GDM1 (cell line): ENCODE results near the gene SLC30A1.
"Not testable (repeated sequence)": the region's sequence is repeated elsewhere in the genome, so short reads cannot be mapped to it uniquely, and the experiment has no call there.

ENCODE experiments used
- DNase-seq: peaks from one replicate; lab custom pipeline; 2025; lab: John Stamatoyannopoulos, UW

SLC30A1 gene

GRCh38 chr1:211547710-211548109 lies 31.3 kb downstream of the SLC30A1 start:
- DNase-seq, result no peak

DNA sequence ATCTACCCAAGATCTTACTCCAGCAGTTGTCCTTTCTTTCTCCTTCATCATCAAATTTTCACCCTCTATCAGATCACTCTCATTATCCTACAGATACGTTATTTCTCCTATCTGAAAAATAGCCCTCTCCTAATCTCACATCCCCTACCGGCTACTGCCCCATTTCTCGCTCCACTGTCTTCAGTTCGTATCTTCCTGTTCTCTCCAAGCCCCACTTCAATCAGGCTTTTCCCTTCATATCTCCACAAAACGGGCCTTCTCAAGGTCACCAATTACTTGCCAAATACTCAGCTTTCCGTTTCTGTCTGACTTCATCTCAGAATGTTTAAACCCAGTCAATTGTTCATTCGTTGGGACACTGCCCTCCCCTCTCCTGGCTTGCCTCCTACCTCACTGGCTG lies 32.4 kb downstream of the SLC30A1 start:
- DNase-seq, result no peak

- DNase-seq, result no peak
Measured at GRCh38 chr1:211543025-211543424, 35.9 kb downstream of the SLC30A1 start.

GRCh38 chr1:211541720-211542477 lies 37.1 kb downstream of the SLC30A1 start:
- no peak for DNase-seq

DNA sequence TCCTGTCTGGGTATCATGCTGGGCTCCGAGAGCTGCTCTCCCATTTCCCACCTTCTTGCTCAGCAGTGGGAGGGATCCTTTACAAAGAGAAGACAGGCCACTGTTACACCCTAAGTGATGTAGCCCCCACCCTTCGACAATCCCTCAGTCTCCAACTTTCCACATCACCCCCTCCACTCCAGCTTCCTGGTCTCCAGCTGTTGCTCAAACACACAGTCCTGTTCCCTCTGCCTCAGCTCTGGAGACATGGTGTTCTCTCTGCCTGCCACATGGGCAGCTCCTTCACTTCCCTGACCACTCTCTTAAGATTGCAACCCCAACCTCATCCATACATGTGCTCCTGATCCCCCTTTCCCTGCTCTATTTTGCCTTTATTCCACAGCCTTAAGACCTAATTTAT lies 37.7 kb downstream of the SLC30A1 start:
- no peak for DNase-seq

DNA sequence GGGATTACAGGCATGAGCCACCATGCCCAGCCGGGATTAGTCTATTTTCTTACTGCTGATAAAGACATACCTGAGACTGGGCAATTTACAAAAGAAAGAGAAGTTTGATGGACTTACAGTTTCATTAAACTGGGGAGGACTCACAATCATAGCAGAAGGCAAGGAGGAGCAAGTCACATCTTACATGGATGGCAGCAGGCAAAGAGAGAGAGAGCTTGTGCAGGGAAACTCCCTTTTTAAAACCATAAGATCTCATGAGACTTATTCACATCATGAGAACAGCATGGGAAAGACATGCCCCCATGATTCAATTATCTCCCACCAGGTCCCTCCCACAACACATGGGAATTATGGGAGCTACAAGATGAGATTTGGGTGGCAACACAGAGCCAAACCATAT lies 38.1 kb downstream of the SLC30A1 start:
- DNase-seq, result not testable (repeated sequence)

DNA sequence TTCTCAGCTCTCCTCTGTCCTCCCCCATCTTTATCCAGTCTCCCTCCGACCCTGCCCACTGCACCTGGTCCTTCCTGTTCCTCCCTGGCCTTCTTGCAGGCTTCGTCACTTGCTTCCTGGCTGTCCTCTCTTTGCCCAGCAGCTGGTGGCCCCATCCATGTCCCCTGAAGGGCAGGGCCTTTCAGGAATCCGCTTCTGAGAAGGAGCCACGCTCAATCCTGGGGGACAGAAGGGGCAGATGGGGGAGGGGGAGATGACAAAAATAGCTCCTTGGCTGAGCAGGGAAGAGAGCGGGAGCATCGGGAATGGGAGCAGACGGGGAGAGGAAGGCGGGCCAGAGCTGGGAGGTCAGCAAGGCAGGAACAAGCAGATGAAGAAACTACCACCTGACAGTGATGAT lies 40.7 kb downstream of the SLC30A1 start:
- no peak for DNase-seq

DNA sequence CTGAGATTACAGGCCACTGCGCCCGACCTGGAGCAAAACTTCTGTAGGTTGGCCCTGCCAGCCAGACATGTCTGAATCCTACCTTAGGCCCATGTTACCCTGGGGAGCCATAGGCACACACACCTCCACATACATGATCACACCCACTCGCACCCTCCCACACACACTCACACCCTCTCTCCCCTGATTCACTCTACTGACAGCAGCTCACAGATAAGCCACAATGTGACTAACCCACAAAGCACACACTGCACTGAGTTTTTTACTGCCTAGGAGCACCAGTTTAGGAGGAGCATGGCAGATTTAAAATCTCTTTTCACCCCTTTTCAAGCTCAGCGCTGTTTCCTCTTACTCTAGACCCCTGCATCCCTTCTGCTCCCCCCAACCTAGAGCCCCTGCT lies 41.7 kb downstream of the SLC30A1 start:
- DNase-seq, result no peak

GRCh38 chr1:211536606-211537005 lies 42.4 kb downstream of the SLC30A1 start:
- DNase-seq, result no peak

- no peak for DNase-seq
Measured at GRCh38 chr1:211535346-211535745, 43.6 kb downstream of the SLC30A1 start.

DNA sequence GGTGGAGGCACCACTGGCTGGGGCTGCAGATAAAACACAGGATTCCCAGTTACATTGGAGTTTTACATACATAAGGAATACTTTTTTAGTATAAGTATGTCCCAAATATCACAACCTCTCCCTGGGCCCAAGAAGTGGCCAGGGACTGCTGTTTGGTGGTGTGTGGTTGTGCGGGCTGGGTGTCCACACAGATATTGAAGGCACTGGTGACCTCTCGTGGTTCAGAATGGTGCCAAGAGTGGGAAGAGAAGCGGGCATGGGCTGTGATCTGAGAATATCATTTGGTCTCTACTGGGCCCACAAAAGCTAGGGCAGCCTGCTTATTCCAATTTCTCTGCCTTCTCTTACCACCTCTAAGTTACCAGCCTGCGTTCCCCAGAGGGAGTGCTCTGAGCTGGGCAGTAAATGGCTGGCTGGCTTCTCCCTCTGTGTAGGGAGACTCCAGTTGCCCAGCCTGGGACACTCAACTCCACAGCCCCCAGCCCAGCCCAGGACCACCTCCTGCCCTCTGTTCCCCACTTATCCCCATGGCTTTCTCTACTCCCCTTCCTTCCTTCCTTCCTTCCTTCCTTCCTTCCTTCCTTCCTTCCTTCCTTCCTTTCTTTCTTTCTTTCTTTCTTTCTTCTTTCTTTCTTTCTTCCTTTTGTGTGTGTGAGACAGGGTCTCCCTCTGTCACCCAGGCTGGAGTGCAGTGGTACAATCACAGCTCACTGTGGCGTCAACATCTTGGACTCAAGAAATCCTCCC lies 44.2 kb downstream of the SLC30A1 start:
- DNase-seq, result no peak

DNA sequence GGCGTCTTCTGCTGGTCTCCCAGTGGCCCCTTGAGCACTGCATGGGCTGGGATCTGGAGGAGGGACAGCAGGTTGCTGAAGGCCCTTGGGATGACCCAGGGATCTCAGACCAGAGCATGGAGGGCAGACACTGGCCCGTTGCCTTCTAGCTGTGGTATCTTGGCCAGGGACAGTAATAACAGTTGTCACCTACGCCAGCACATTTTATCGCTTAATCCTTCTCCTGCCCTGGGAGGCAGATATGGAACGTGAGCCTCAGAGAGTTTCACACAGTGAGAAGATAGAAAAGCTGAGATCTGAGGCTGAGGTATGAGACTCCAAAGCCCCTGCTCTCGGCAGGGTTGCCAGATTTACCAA lies 46.9 kb downstream of the SLC30A1 start:
- no peak for DNase-seq

DNA sequence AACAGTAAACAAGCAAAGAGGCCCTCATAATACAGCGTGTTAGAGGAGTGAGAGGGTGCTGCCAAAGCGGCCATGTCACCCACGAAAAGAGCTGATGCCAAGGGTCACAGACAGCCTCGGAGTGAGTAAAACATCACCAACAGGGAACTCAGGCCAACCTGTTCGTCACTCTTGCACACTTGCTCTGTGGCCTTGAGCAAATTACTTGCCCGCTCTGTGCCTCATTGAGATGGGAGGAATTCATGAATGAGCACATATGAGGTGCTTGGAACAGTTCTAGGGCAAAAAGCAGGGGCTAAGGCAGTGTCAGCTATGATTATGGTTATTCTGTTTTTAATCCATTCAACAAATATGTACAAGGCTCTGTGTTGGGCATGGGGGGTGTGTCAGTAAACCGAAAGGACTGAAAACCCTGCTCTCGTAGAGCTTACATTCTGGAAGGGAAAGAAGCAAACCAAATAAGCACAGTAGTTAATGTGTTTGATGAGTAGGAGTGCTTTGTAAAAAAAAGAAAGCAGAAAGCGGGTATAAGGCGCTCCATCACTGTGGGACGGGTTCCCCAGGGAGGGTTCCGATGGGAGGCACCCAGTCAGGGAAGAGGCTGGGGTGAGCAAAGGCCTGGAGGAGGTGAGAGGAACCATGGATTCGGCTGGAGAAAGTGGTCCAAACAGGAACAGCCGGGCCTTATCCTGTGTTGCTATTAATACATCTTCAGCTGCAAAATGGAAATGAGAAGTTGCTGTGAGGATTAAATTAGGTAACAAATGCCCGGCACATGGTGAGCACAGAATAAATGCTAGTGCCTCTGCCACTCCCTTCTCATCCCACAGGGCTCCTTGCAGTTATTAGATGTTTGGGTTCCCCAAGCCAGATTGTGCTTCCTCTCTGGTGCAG lies 47.5 kb downstream of the SLC30A1 start:
- DNase-seq, result no peak

DNA sequence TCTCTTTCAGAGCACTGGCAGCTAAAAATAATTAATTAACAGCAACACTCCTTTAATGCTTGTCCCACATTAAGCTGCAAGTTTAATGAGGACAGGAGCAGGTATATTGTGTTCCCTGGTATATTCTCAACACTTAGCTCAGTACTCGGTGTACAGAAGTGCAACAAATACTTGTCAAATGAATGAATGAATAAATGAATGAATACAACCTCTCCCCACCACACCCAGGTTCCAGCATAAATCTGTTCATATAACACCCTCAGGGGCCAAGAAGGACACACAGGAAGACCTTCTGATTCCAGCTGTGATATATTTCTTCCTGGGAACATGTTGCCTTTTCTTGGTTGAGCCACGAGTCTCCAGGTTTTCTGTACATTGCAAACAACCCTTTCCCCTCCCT lies 48.9 kb downstream of the SLC30A1 start:
- no peak for DNase-seq

DNA sequence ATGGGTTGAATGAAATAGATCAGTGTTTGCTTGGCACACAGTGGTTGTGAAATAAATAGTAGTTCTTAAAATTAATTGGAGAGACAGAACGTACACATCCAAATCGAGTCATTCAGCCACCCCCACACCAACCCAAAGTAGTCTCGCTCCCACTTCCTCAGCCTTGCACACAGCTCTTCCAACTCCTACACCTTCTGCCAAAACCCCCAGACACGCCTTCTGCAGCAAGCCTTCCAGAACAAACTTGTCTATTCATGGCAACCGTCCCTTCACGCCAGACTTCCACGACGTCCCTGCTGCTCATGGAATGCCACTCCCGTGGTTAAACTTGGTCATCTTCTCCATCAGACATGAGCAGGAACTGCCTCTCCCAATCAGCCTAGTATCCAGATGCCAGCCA lies 49.5 kb downstream of the SLC30A1 start:
- no peak for DNase-seq

DNA sequence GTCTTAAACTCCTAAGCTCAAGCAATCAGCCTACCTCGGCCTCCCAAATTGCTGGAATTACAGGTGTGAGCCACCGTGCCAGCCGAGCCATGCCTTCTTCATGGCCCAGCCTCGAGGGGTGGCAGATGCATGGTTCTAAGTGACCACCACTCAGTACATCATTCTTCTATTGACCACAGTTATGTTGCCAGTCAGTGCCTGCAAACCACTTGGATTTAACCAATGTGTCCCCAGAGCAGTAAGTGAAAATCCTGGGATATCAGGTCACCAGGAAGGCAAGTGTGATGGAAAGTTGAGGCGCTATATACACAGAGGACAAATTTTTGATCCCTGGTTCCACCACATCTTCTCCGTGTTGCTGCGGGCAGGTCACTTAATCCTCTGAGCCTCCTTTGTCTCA lies 50.0 kb downstream of the SLC30A1 start:
- no peak for DNase-seq

DNA sequence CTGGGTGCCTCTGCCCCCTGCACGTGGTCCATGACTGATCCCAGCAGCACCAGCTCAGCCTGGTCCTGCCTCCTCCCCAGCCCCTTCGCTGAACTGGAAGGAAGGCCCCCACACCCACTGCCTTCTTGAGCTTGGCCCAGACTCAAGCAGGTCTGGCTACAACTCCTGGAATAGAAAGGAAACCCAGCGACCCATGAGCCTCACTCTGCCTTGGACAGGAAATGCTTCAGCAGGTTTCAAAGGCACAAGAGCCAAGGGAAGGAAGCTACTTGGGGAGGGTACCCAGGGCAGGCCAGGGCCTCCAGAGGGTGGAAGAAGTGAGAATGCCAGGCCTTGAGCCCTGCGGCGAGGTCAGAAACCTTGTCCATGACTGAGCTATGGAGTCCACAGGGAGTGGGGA lies 51.1 kb downstream of the SLC30A1 start:
- peak; percentile 69 for DNase-seq

- DNase-seq, result no peak
Measured at GRCh38 chr1:211527006-211527405, 52.0 kb downstream of the SLC30A1 start.

- DNase-seq, result no peak
Measured at GRCh38 chr1:211526101-211526500, 52.9 kb downstream of the SLC30A1 start.

DNA sequence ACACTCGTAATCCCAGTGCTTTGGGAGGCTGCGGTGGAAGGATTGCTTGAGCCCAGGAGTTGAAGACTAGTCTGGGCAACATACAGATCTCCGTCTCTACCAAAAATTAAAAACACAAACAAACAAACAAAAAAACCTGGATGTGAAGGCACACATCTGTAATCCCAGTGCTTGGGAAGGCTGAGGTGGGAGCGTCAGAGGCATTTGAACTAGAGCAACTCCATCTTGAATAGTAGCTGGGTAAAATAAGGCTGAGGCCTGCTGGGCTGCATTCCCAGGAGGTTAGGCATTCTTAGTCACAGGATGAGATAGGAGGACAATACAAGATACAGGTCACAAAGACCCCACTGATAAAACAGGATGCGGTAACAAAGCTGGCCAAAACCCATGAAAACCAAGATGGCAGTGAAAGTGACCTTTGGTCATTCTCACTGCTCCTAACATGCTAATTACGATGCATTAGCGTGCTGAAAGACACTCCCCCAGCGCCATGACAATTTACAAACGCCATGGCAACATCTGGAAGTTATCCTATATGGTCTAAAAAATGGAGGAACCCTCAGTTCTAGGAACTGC lies 53.8 kb downstream of the SLC30A1 start:
- DNase-seq, result no peak

GRCh38 chr1:211524521-211524920 lies 54.4 kb downstream of the SLC30A1 start:
- DNase-seq, result no peak

DNA sequence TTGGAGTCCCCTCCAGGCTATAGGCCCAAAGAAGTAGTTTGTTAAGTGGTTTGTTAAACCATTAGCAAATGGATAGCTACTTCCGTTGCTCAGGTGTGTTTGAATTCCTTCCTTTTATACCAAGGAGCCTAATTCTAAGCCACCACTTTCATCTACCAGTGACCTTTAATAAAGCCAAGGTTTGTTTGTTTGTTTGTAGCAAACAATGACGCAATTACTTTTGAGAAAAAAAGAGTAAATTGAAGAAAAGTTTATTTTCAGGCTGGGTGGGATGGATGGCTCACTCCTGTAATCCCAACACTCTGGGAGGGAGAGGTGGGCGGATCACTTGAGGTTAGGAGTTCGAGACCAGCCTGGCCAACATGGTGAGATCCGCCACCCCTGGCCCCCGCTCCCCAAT lies 56.2 kb downstream of the SLC30A1 start:
- DNase-seq, result no peak
